Type B pancreatic cell (in vitro differentiated cells): ENCODE measurements around the gene PTPN9. TPM values are rescaled to one million over a fixed set of nuclear protein-coding genes. Genes with fewer than 3 reads are reported as not detected.
"Not testable (repeated sequence)": the region's sequence is repeated elsewhere in the genome, so short reads cannot be mapped to it uniquely, and the experiment has no call there.

Source experiments
- DNase-seq: peaks from one replicate; pipeline ENCODE4 v3.0.0; 2021; ENCODE audit warnings: mixed read lengths; ENCODE audit not compliant: unreplicated experiment; ENCODE audit errors: extremely low spot score
- H3K27ac Mint-ChIP-seq: 2 replicates; pipeline ENCODE4 v1.8.0; 2021; ENCODE audit warnings: mild to moderate bottlenecking, mixed read lengths
- H3K27me3 Mint-ChIP-seq: 2 replicates; pipeline ENCODE4 v1.8.0; 2021; ENCODE audit warnings: mixed read lengths
- H3K36me3 Mint-ChIP-seq: 2 replicates; pipeline ENCODE4 v1.8.0; 2021; ENCODE audit warnings: mixed read lengths
- H3K4me1 Mint-ChIP-seq: one replicate; pipeline ENCODE4 v1.8.0; 2021; ENCODE audit warnings: mixed read lengths; ENCODE audit not compliant: unreplicated experiment
- H3K4me3 Mint-ChIP-seq: 2 replicates; pipeline ENCODE4 v1.8.0; 2021; ENCODE audit warnings: mild to moderate bottlenecking, mixed read lengths
- H3K9me3 Mint-ChIP-seq: 2 replicates; pipeline ENCODE4 v1.8.0; 2021; ENCODE audit warnings: mixed read lengths
- total RNA-seq: library from RNA; stranded (reverse); gene quantifications from 2 replicates; pipeline ENCODE4 v1.2.1, GENCODE V29; 2021; ENCODE audit warnings: low replicate concordance
- TF ChIP-seq, protein P1 (sequence below): fragments of 200-600 bp; sonication (generic); conservative IDR thresholded peaks from 2 replicates; pipeline ENCODE4 v1.5.0; 2021; ENCODE audit warnings: antibody characterized with exemption, mild to moderate bottlenecking

PTPN9 gene
- total RNA-seq, 1 donor from 2014 or later = 31.3 TPM

DNA sequence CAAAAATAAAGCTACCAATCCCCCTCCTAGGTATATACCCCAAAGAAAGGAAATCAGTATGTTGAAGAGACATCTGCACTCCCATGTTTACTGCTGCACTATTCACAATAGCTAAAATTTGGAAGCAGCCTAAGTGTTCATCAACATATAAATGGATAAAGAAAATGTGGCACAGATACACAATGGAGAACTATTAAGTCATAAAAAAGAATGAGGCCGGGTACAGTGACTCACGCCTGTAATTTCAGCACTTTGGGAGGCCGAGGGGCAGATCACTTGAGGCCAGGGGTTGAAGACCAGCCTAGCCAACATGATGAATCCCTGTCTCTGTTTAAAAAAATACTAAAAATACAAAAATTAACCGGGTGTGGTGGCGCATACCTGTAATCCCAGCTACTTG lies 10.0 kb upstream of the PTPN9 start:
- no peak for DNase-seq
- H3K4me3 Mint-ChIP-seq = no peak overlapping the region
- H3K27ac Mint-ChIP-seq = no peak overlapping the region
- no peaks in the 10 kb centered on the region for H3K27me3 Mint-ChIP-seq
- H3K4me1 Mint-ChIP-seq = peaks cover 2% of the 10 kb centered on the region
- TF ChIP-seq, protein P1, sequence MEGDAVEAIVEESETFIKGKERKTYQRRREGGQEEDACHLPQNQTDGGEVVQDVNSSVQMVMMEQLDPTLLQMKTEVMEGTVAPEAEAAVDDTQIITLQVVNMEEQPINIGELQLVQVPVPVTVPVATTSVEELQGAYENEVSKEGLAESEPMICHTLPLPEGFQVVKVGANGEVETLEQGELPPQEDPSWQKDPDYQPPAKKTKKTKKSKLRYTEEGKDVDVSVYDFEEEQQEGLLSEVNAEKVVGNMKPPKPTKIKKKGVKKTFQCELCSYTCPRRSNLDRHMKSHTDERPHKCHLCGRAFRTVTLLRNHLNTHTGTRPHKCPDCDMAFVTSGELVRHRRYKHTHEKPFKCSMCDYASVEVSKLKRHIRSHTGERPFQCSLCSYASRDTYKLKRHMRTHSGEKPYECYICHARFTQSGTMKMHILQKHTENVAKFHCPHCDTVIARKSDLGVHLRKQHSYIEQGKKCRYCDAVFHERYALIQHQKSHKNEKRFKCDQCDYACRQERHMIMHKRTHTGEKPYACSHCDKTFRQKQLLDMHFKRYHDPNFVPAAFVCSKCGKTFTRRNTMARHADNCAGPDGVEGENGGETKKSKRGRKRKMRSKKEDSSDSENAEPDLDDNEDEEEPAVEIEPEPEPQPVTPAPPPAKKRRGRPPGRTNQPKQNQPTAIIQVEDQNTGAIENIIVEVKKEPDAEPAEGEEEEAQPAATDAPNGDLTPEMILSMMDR = no peak
- H3K9me3 Mint-ChIP-seq = no peaks in the 10 kb centered on the region
- peaks cover 7% of the 10 kb centered on the region for H3K36me3 Mint-ChIP-seq

DNA sequence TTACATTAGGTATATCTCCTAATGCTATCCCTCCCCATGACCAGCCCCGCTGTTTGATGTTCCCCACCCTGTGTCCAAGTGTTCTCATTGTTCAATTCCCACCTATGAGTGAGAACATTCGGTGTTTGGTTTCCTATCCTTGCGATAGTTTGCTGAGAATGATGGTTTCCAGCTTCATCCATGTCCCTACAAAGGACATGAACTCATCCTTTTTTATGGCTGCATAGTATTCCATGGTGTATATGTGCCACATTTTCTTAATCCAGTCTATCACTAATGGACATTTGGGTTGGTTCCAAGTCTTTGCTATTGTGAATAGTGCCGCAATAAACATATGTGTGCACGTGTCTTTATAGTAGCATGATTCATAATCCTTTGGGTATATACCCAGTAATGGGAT lies 7.3 kb upstream of the PTPN9 start:
- DNase-seq, H3K4me1 Mint-ChIP-seq, H3K27me3 Mint-ChIP-seq, H3K36me3 Mint-ChIP-seq, H3K4me3 Mint-ChIP-seq, H3K9me3 Mint-ChIP-seq, H3K27ac Mint-ChIP-seq: not testable (repeated sequence)

DNA sequence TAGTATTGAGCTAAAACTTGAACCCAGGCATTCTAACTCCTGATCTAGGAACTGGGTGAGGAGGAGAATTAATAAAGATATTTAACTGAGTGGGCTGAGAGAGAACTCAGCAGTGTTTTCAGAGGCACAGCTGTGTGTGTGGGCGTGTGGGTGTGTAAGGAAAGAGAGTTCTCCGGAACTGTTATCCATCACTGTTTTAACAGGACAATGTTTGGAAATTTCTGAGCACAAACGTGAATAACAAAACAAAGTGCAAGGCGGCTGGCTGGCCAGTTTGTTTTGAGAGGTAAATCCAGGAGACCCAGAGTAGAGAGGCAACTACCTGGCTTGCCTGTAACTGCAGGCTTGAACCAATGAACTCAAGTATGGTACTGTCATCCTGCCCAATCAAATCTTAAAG lies 5.0 kb upstream of the PTPN9 start:
- Mint-ChIP-seq H3K27ac (no peak overlapping the region), H3K4me1 (peaks cover 10% of the 10 kb centered on the region), H3K4me3 (no peak overlapping the region), H3K27me3 (no peaks in the 10 kb centered on the region), H3K36me3 (no peaks in the 10 kb centered on the region), H3K9me3 (no peaks in the 10 kb centered on the region)
- no peak for DNase-seq
- TF ChIP-seq, protein P1 = no peak

DNA sequence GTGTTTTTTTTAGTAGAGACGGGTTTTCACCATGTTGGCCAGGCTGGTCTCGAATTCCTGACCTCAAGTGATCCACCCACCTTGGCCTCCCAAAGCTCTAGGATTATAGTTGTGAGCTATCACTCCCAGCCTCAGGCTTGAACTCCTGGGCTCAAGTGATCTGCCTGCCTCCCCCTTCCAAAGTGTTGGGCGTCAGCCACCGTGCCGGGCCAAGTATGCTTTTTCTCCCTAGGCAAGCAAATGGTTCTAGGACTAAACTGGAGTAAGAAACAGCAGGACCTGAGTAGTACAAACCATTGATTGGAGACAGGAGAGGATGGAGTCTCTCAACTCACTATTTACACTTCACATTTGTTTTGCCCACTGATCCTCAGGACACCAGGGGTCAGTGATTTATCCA lies 4.6 kb upstream of the PTPN9 start:
- H3K27ac Mint-ChIP-seq = no peak overlapping the region
- TF ChIP-seq, protein P1 = no peak
- DNase-seq = no peak
- H3K4me3 Mint-ChIP-seq = no peak overlapping the region
- H3K36me3 Mint-ChIP-seq = no peaks in the 10 kb centered on the region
- peaks cover 10% of the 10 kb centered on the region for H3K4me1 Mint-ChIP-seq
- no peaks in the 10 kb centered on the region for H3K9me3 Mint-ChIP-seq
- H3K27me3 Mint-ChIP-seq = no peaks in the 10 kb centered on the region

DNA sequence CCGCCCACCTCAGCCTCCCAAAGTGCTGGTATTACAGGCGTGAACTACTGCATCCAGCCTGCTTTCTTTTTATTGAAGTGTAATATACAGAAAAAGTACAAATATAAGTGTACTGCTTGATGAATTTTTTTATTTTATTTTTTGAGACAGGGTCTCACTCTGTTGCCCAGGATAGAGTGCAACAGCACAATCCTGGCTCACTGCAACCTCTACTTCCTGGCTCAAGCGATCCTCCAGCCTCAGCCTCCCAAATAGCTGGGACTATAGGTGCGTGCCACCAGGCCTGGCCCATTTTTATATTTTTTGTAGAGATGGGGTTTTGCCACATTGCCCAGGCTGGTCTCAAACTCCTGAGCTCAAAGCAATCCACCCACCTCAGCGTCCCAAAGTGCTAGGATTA lies 3.8 kb upstream of the PTPN9 start:
- not testable (repeated sequence) for H3K36me3 Mint-ChIP-seq

DNA sequence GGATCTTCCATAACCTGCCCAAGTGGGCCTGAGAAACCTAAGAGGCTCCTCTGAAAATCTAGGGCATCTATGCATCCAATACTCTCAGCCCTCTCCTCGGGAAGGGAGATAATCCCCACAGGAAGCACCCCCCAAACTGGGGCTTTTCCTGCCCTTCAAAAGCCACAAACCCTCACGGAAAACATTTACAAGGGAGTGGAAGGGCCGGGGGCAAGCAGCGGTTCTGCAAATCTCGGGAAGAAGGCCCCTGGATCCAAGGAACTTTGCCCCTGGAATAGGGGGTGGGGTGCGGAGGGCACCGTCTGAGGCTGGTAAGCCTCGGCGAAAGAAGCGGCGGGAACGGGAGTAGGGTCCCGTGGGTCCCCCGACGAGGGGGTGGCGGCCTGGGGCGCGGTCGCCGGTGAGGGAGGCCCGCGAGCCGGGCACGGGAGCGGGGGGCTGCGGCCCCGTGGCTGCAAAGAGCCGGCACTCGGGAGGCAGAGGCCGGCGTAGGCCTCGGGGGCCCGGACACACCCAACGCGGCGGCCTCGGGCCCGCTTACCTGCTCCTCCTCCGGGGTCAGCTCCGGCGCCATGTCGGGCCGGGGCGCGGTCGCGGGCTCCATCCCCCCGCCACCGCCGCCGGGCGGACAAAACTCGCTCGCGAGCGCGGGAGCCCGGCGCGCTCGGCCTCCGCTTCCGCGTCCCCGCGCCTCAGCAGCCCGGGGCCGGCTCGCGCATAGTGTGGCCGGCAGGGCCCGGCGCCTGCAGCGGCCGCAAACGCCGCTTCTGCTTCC lies 755 bp downstream of the PTPN9 start:
- Mint-ChIP-seq H3K36me3 (peaks cover 14% of the 10 kb centered on the region), H3K4me1 (peaks cover 22% of the 10 kb centered on the region), H3K4me3 (peak overlapping the region; percentile 96), H3K27ac (peak overlapping the region; percentile 94), H3K27me3 (no peaks in the 10 kb centered on the region), H3K9me3 (no peaks in the 10 kb centered on the region)
- TF ChIP-seq, protein P1 = no peak
- DNase-seq = peak; percentile 72

More for the DNA sequence above, 3.8 kb upstream of the PTPN9 start:
- not testable (repeated sequence) for H3K27ac Mint-ChIP-seq, H3K4me3 Mint-ChIP-seq, H3K9me3 Mint-ChIP-seq, H3K27me3 Mint-ChIP-seq, DNase-seq
- peaks cover 10% of the 10 kb centered on the region for H3K4me1 Mint-ChIP-seq
